DOHH2 (cell line): Measurements from ENCODE around the gene DLG1.

Experiments
- CTCF ChIP-seq: fragments of 200-600 bp; sonication (generic); IDR thresholded peaks from one replicate; pipeline ENCODE4 v1.5.1; 2014; ENCODE audit warnings: antibody characterized with exemption, mild to moderate bottlenecking, low read depth, low read length; ENCODE audit not compliant: poor library complexity, severe bottlenecking
- EZH2phosphoT487 ChIP-seq: fragments of 200-600 bp; sonication (generic); IDR thresholded peaks from 2 replicates; pipeline ENCODE4 v1.6.1; 2017; ENCODE audit warnings: borderline replicate concordance, mild to moderate bottlenecking, antibody characterized with exemption, low read length, moderate library complexity, mixed read lengths

GRCh38 chr3:197111685-197112084, 186.7 kb downstream of the DLG1 start:
- no peak for TF ChIP-seq CTCF
- no peak for TF ChIP-seq EZH2phosphoT487
